IMR-90 (cell line): ENCODE data around the gene PHC2. TPM values are rescaled to one million over a fixed set of nuclear protein-coding genes. Genes with fewer than 3 reads are reported as not detected.

ENCODE experiments used
- ATAC-seq: fragments of 200-7000 bp; cut with Tn5 transposase; 2 replicates; pipeline ENCODE4 v1.9.1; 2020; ENCODE audit warnings: low read depth, mild to moderate bottlenecking, moderate library complexity
- BruUV-seq: library from RNA; stranded (reverse); fragments of 400-500 nt; replicated peaks from 2 replicates; lab custom pipeline; 2021; lab: Mats Ljungman, UMichigan
- CTCF ChIA-PET: fragments of 300-600 bp; formaldehyde crosslinking; extraction: SDS; loops from one replicate; lab custom pipeline; 2021; ENCODE audit warnings: antibody characterized with exemption; lab: Yijun Ruan, JAX
- POLR2A ChIA-PET: fragments of 300-600 bp; sonication (Branson Sonifier 250); formaldehyde crosslinking; loops from one replicate; lab custom pipeline; 2022; ENCODE audit warnings: antibody characterized with exemption; ENCODE audit not compliant: unreplicated experiment; lab: Charles Lee
- DNase-seq: peaks from one replicate; pipeline ENCODE4 v3.0.0; 2013
- H2AFZ ChIP-seq: replicated peaks from 2 replicates; pipeline ENCODE3; 2013; ENCODE audit warnings: low read length, mild to moderate bottlenecking; ENCODE audit not compliant: poor library complexity
- H2AK5ac ChIP-seq: 2 replicates; pipeline ENCODE4 v1.6.1; 2013; ENCODE audit warnings: low read depth, low read length, inconsistent platforms
- H2AK9ac ChIP-seq: replicated peaks from 2 replicates; pipeline ENCODE3; 2013; ENCODE audit warnings: mild to moderate bottlenecking, low read depth, low read length, moderate library complexity; ENCODE audit not compliant: poor library complexity
- H2BK120ac ChIP-seq: 2 replicates; pipeline ENCODE4 v1.6.1; 2013; ENCODE audit warnings: low read depth, low read length, inconsistent platforms
- H2BK15ac ChIP-seq: 3 replicates; pipeline ENCODE4 v1.6.1; 2013; ENCODE audit warnings: low read depth, low read length, inconsistent platforms
- H2BK20ac ChIP-seq: 2 replicates; pipeline ENCODE4 v1.6.1; 2013; ENCODE audit warnings: low read depth, mild to moderate bottlenecking, inconsistent platforms, low read length, moderate library complexity
- H2BK5ac ChIP-seq: 2 replicates; pipeline ENCODE4 v1.6.1; 2013; ENCODE audit warnings: mild to moderate bottlenecking, low read depth, low read length, inconsistent platforms; ENCODE audit not compliant: poor library complexity, severe bottlenecking
- H3K14ac ChIP-seq: replicated peaks from 2 replicates; pipeline ENCODE4 v1.6.1; 2013; ENCODE audit warnings: low read depth, low read length, inconsistent platforms
- H3K18ac ChIP-seq: 2 replicates; pipeline ENCODE4 v1.6.1; 2013; ENCODE audit warnings: low read depth, low read length, control low read depth
- H3K23ac ChIP-seq: 2 replicates; pipeline ENCODE4 v1.6.1; 2013; ENCODE audit warnings: low read depth, low read length, inconsistent platforms
- H3K27ac ChIP-seq: 2 replicates; pipeline ENCODE4 v1.5.1; 2013; ENCODE audit warnings: mild to moderate bottlenecking, control low read depth, low read length; ENCODE audit not compliant: insufficient read depth
- H3K27me3 ChIP-seq: 2 replicates; pipeline ENCODE4 v1.6.1; 2013; ENCODE audit warnings: low read length; ENCODE audit not compliant: control insufficient read depth, insufficient read depth
- H3K36me3 ChIP-seq: 2 replicates; pipeline ENCODE4 v1.6.1; 2013; ENCODE audit warnings: low read length, mixed read lengths; ENCODE audit not compliant: control insufficient read depth, insufficient read depth
- H3K4ac ChIP-seq: 2 replicates; pipeline ENCODE4 v1.6.1; 2013; ENCODE audit warnings: low read depth, low read length, inconsistent platforms
- H3K4me1 ChIP-seq: 2 replicates; pipeline ENCODE4 v1.6.1; 2013; ENCODE audit warnings: low read length, mixed read lengths; ENCODE audit not compliant: control insufficient read depth, insufficient read depth
- H3K4me2 ChIP-seq: 2 replicates; pipeline ENCODE4 v1.6.1; 2013; ENCODE audit warnings: low read depth, mild to moderate bottlenecking, control low read depth, low read length, moderate library complexity
- H3K4me3 ChIP-seq: 2 replicates; pipeline ENCODE4 v1.5.1; 2013; ENCODE audit warnings: low read depth, mild to moderate bottlenecking, control low read depth, low read length, moderate library complexity; ENCODE audit not compliant: insufficient read depth
- H3K56ac ChIP-seq: 2 replicates; pipeline ENCODE4 v1.6.1; 2013; ENCODE audit warnings: low read length, inconsistent platforms; ENCODE audit not compliant: insufficient read depth; ENCODE audit errors: extremely low read depth
- H3K79me1 ChIP-seq, 2 experiments: 2 replicates each; pipeline ENCODE4 v1.6.1; 2013; ENCODE audit warnings: low read length in 2 of 2, inconsistent platforms in 1 of 2, low read depth in 1 of 2
- H3K9ac ChIP-seq: 2 replicates; pipeline ENCODE4 v1.6.1; 2013; ENCODE audit warnings: low read depth, low read length, control low read depth
- H3K9me1 ChIP-seq: 2 replicates; pipeline ENCODE4 v1.6.1; 2013; ENCODE audit warnings: low read length, inconsistent platforms; ENCODE audit not compliant: insufficient read depth
- H3K9me3 ChIP-seq: 2 replicates; pipeline ENCODE4 v1.6.1; 2013; ENCODE audit warnings: low read length; ENCODE audit not compliant: control insufficient read depth, insufficient read depth
- H4K20me1 ChIP-seq: 2 replicates; pipeline ENCODE4 v1.6.1; 2013; ENCODE audit warnings: low read length, inconsistent platforms; ENCODE audit not compliant: insufficient read depth
- H4K5ac ChIP-seq: 2 replicates; pipeline ENCODE4 v1.6.1; 2013; ENCODE audit warnings: mild to moderate bottlenecking, low read depth, low read length, control low read depth
- H4K8ac ChIP-seq, 2 experiments: 2 replicates each; pipeline ENCODE4 v1.6.1; 2013; ENCODE audit warnings: low read depth in 2 of 2, low read length in 2 of 2, control low read depth in 1 of 2, inconsistent platforms in 1 of 2
- H4K91ac ChIP-seq: 2 replicates; pipeline ENCODE4 v1.6.1; 2013; ENCODE audit warnings: low read depth, low read length, inconsistent platforms; ENCODE audit not compliant: insufficient read depth
- ELK1 ChIP-seq: fragments of 150-350 bp; IDR thresholded peaks from 2 replicates; pipeline ENCODE4 v1.6.1; 2016; ENCODE audit warnings: low read depth, mild to moderate bottlenecking, low read length, moderate library complexity, borderline replicate concordance
- POLR2A ChIP-seq: IDR thresholded peaks from 2 replicates; pipeline ENCODE4 v1.6.1; 2012; ENCODE audit warnings: mild to moderate bottlenecking, low read depth, low read length
- RCOR1 ChIP-seq: IDR thresholded peaks from 2 replicates; pipeline ENCODE4 v1.6.1; 2012; ENCODE audit warnings: mild to moderate bottlenecking, low read length, improper control_type of control experiment; ENCODE audit not compliant: insufficient replicate concordance
- SMC3 ChIP-seq: fragments of 150-350 bp; IDR thresholded peaks from 2 replicates; pipeline ENCODE4 v1.6.1; 2016; ENCODE audit warnings: low read depth, mild to moderate bottlenecking, antibody characterized with exemption, low read length, moderate library complexity
- WGBS, 2 experiments: methylation state at CpG; one replicate each; pipeline versions ENCODE4 v1.1.5 to v1.1.7; 2013; ENCODE audit warnings: missing lambda C conversion rate in 2 of 2; ENCODE audit not compliant: insufficient read length in 1 of 2; ENCODE audit errors: extremely low coverage in 2 of 2; 5-methylcytosine and 5-hydroxymethylcytosine counted together
- dilution Hi-C: fragments of 300-500 bp; cut with HindIII; formaldehyde crosslinking; loops from one replicate; pipeline ENCODE4 v1.14.3; 2018; ENCODE audit warnings: low sequenced_read_pairs; ENCODE audit not compliant: unreplicated experiment
- in situ Hi-C: fragments of 300-500 bp; cut with MboI; formaldehyde crosslinking; loops from 3 replicates; pipeline ENCODE4 v1.14.3; 2019; ENCODE audit warnings: low sequenced_read_pairs, inconsistent platforms, mixed read lengths
- intact Hi-C: fragments of 100-400 bp; cut with micrococcal nuclease; formaldehyde crosslinking; loops from 2 replicates; pipeline ENCODE4 v1.10.0; 2022
- polyA plus RNA-seq, 3 experiments: library from polyadenylated mRNA; depleted of rRNA; stranded (reverse); fragments of >200 nt; gene quantifications; 2 replicates each; pipeline ENCODE4 v1.2.3, GENCODE V29; 2012; ENCODE audit warnings: low replicate concordance in 1 of 3
- total RNA-seq: library from RNA; depleted of rRNA; stranded (reverse); fragments of >200 nt; gene quantifications from 2 replicates; pipeline ENCODE4 v1.2.3, GENCODE V29; 2012

The PHC2 gene
- total and polyA plus RNA-seq, 2 of the 4 experiments (the other 2 are of a cell fraction): 46.4 to 98.1 TPM

- H2BK120ac ChIP-seq: peak overlapping the region; percentile 96
- peak overlapping the region; percentile 65 to 97 for H4K8ac ChIP-seq
- H4K91ac ChIP-seq: peak overlapping the region; percentile 98
- no CpG with 5 or more reads among the region's 5 CpGs for WGBS, 2 experiments
- POLR2A ChIA-PET: no interaction called here
- peak overlapping the region; percentile 99 for H3K4ac ChIP-seq
- no peaks in the 10 kb centered on the region for H3K9me3 ChIP-seq
- H2BK5ac ChIP-seq: peak overlapping the region; percentile 99
- DNase-seq (peak; percentile 27), ATAC-seq (no peak)
- peak overlapping the region; percentile 94 for H2BK20ac ChIP-seq
- H3K23ac ChIP-seq: peak overlapping the region; percentile 100
- peak overlapping the region; percentile 96; the same call in 1 of the 2 replicates for H2AK5ac ChIP-seq
- no peak overlapping the region for H2AFZ ChIP-seq
- peak overlapping the region; percentile 99 for H3K14ac ChIP-seq
- H3K27ac ChIP-seq: peak overlapping the region; percentile 95
- peak overlapping the region; percentile 93 for H3K18ac ChIP-seq
- H3K9ac ChIP-seq: peak overlapping the region; percentile 100
- no peak for TF ChIP-seq SMC3
- TF ChIP-seq POLR2A: no peak; the same call in 1 of the 2 replicates
- no peak for TF ChIP-seq ELK1
- TF ChIP-seq RCOR1: no peak
- H2BK15ac ChIP-seq: peak overlapping the region; percentile 83; the same call in 2 of the 3 replicates
- peak overlapping the region; percentile 93 for H4K5ac ChIP-seq
- peak overlapping the region; percentile 95 for H3K4me2 ChIP-seq
- in situ Hi-C loops: no loop called here
- CTCF ChIA-PET: interaction anchor here (1.7 kb wide), 1 partner anchor 52 kb away, joined by 3 read pairs; no protein-coding TSS in a partner anchor
- dilution Hi-C loops: no loop called here
- BruUV-seq: no TSS peak
- H3K79me1 ChIP-seq: peaks cover 6 to 37% of the 10 kb centered on the region in 2 experiments
- peaks cover 6% of the 10 kb centered on the region for H3K9me1 ChIP-seq
- intact Hi-C loops: loop anchor here (1.0 to 5.0 kb wide), 2 partner anchors 50 to 123 kb away; no protein-coding TSS in a partner anchor
- H3K56ac ChIP-seq: peak overlapping the region; percentile 95
- no peaks in the 10 kb centered on the region for H3K27me3 ChIP-seq
- H3K4me1 ChIP-seq: peaks cover 19% of the 10 kb centered on the region
- peak overlapping the region; percentile 98 for H3K4me3 ChIP-seq
- H4K20me1 ChIP-seq: peaks cover 46% of the 10 kb centered on the region
- H2AK9ac ChIP-seq: peak overlapping the region; percentile 81
- H3K36me3 ChIP-seq: peaks cover 8% of the 10 kb centered on the region
These were observed 83.3 kb downstream of the PHC2 start for GRCh38 chr1:33347650-33347992.
